GM19025 (cell line): Measurements from ENCODE around the gene FBXL13.
"Not testable (repeated sequence)": the region's sequence is repeated elsewhere in the genome, so short reads cannot be mapped to it uniquely, and the experiment has no call there.

Experiments
- ATAC-seq: cut with Tn5 transposase; IDR thresholded peaks from one replicate; pipeline ENCODE4 v1.9.1; 2021; ENCODE audit warnings: mild to moderate bottlenecking, low read depth, moderate library complexity; ENCODE audit not compliant: unreplicated experiment

The FBXL13 gene

GRCh38 chr7:102912742-102913141 is 161.9 kb downstream of the FBXL13 start, which contains the start of gene LRRC17:
Gene LRRC17 (plus strand): TSS chr7:102913000. CDS start chr7:102933914, 20,914 bp downstream.
- no peak for ATAC-seq

GRCh38 chr7:102908676-102909075 is 165.9 kb downstream of the FBXL13 start:
- no peak for ATAC-seq

GRCh38 chr7:102903576-102903975 is 171.0 kb downstream of the FBXL13 start:
- ATAC-seq, result not testable (repeated sequence)

GRCh38 chr7:102902052-102902451 is 172.5 kb downstream of the FBXL13 start:
- not testable (repeated sequence) for ATAC-seq

- ATAC-seq, result no peak
Observed at GRCh38 chr7:102898532-102898859, 176.1 kb downstream of the FBXL13 start.

- no peak for ATAC-seq
Observed at GRCh38 chr7:102897856-102898531, 176.6 kb downstream of the FBXL13 start.

GRCh38 chr7:102897211-102897631 is 177.4 kb downstream of the FBXL13 start:
- ATAC-seq, result no peak

- ATAC-seq, result no peak
Observed at GRCh38 chr7:102896585-102896984, 178.0 kb downstream of the FBXL13 start.

GRCh38 chr7:102895602-102896001 is 179.0 kb downstream of the FBXL13 start:
- no peak for ATAC-seq

- ATAC-seq, result no peak
Observed at GRCh38 chr7:102892631-102893278, 181.8 kb downstream of the FBXL13 start.

- ATAC-seq, result no peak
Observed at GRCh38 chr7:102891693-102892261, 182.8 kb downstream of the FBXL13 start.

- ATAC-seq, result no peak
Observed at GRCh38 chr7:102890971-102891692, 183.5 kb downstream of the FBXL13 start.

- ATAC-seq, result no peak
Observed at GRCh38 chr7:102890292-102890970, 184.2 kb downstream of the FBXL13 start.

- no peak for ATAC-seq
Observed at GRCh38 chr7:102889851-102890250, 184.7 kb downstream of the FBXL13 start.

- ATAC-seq, result no peak
Observed at GRCh38 chr7:102888561-102889233, 185.9 kb downstream of the FBXL13 start.

GRCh38 chr7:102883098-102883860 is 191.3 kb downstream of the FBXL13 start:
- ATAC-seq, result no peak

- ATAC-seq, result no peak
Observed at GRCh38 chr7:102875700-102876295, 198.8 kb downstream of the FBXL13 start.

GRCh38 chr7:102874966-102875365 is 199.6 kb downstream of the FBXL13 start:
- no peak for ATAC-seq
